H1 (cell line): Measurements from ENCODE around the gene ACAD11.

Experiments
- CHD1 ChIP-seq: IDR thresholded peaks from 2 replicates; pipeline ENCODE4 v1.6.1; 2012; ENCODE audit warnings: low read depth, low read length, improper control_type of control experiment
- CTCF ChIP-seq, 3 experiments: IDR thresholded peaks; 1 replicate in 2 of 3; 2 replicates in 1 of 3; pipeline versions ENCODE4 v1.5.1 to v1.6.1; 2011; ENCODE audit warnings: low read length in 3 of 3, mild to moderate bottlenecking in 3 of 3, inconsistent platforms in 2 of 3, low read depth in 1 of 3, moderate library complexity in 1 of 3; ENCODE audit not compliant: insufficient read depth in 1 of 3; ENCODE audit errors: control extremely low read depth in 1 of 3
- EGR1 ChIP-seq: IDR thresholded peaks from 2 replicates; pipeline ENCODE4 v1.6.1; 2011; ENCODE audit warnings: low read depth, low read length, borderline replicate concordance
- EP300 ChIP-seq, 2 experiments: IDR thresholded peaks; 1 replicate in 1 of 2; 2 replicates in 1 of 2; pipeline ENCODE4 v1.6.1; 2011 to 2012; ENCODE audit warnings: low read depth in 2 of 2, low read length in 2 of 2, mild to moderate bottlenecking in 2 of 2, borderline replicate concordance in 1 of 2, inconsistent platforms in 1 of 2, moderate library complexity in 1 of 2
- GABPA ChIP-seq: IDR thresholded peaks from 2 replicates; pipeline ENCODE4 v1.6.1; 2011; ENCODE audit warnings: mild to moderate bottlenecking, low read length, moderate library complexity, borderline replicate concordance; ENCODE audit not compliant: insufficient read depth
- POLR2A ChIP-seq, 2 experiments: IDR thresholded peaks; 1 replicate in 1 of 2; 2 replicates in 1 of 2; pipeline ENCODE4 v1.6.1; 2011; ENCODE audit warnings: low read depth in 2 of 2, low read length in 2 of 2, mild to moderate bottlenecking in 2 of 2; ENCODE audit errors: control extremely low read depth in 1 of 2
- POLR2AphosphoS5 ChIP-seq: IDR thresholded peaks from 2 replicates; pipeline ENCODE4 v1.6.1; 2011; ENCODE audit warnings: low read depth, low read length
- RAD21 ChIP-seq, 2 experiments: IDR thresholded peaks in 1 of 2; conservative IDR thresholded peaks in 1 of 2; 2 replicates each; pipeline ENCODE4 v1.6.1; 2011; ENCODE audit warnings: low read depth in 2 of 2, low read length in 2 of 2, improper control_type of control experiment in 1 of 2, inconsistent platforms in 1 of 2, mild to moderate bottlenecking in 1 of 2, moderate library complexity in 1 of 2
- RNF2 ChIP-seq: fragments of 200-900, 300-1000 bp; sonication (generic); IDR thresholded peaks from 2 replicates; pipeline ENCODE4 v1.7.1; 2016; ENCODE audit warnings: borderline replicate concordance, low read depth, mild to moderate bottlenecking, antibody characterized with exemption, low read length; ENCODE audit not compliant: poor library complexity, severe bottlenecking; ENCODE audit errors: missing control alignments
- SIN3A ChIP-seq, 2 experiments: IDR thresholded peaks in 1 of 2; conservative IDR thresholded peaks in 1 of 2; 2 replicates each; pipeline ENCODE4 v1.6.1; 2011 to 2012; ENCODE audit warnings: low read length in 2 of 2, improper control_type of control experiment in 1 of 2, low read depth in 1 of 2, mild to moderate bottlenecking in 1 of 2
- TCF12 ChIP-seq: IDR thresholded peaks from 2 replicates; pipeline ENCODE4 v1.6.1; 2011; ENCODE audit warnings: low read depth, mild to moderate bottlenecking, low read length
- ZNF274 ChIP-seq: IDR thresholded peaks from 2 replicates; pipeline ENCODE4 v1.7.0; 2012; ENCODE audit warnings: low read length, borderline replicate concordance; ENCODE audit errors: extremely low read depth

GRCh38 chr3:132660811-132661070, 1.1 kb upstream of the ACAD11 start:
- no peak for TF ChIP-seq TCF12
- no peak for TF ChIP-seq CTCF (IDR thresholded peaks at IDR 0.05; ENCODE audit: control extremely low read depth in 1 of 3, insufficient read depth in 1 of 3, low read depth in 1 of 3, low read length in 3 of 3)
- no peak for TF ChIP-seq EGR1
- TF ChIP-seq RAD21 (IDR thresholded peaks at IDR 0.05 in 1 of 2, conservative IDR thresholded peaks at IDR 0.05 in 1 of 2; ENCODE audit: low read depth in 2 of 2, low read length in 2 of 2), result no peak
- TF ChIP-seq ZNF274, result no peak
- TF ChIP-seq RNF2, result no peak
- no peak for TF ChIP-seq CHD1
- no peak for TF ChIP-seq POLR2AphosphoS5
- no peak for TF ChIP-seq POLR2A (IDR thresholded peaks at IDR 0.05; ENCODE audit: control extremely low read depth in 1 of 2, low read depth in 2 of 2, low read length in 2 of 2)
- no peak for TF ChIP-seq EP300 (IDR thresholded peaks at IDR 0.05; ENCODE audit: borderline replicate concordance in 1 of 2, low read depth in 2 of 2, low read length in 2 of 2)
- TF ChIP-seq SIN3A (conservative IDR thresholded peaks at IDR 0.05 in 1 of 2, IDR thresholded peaks at IDR 0.05 in 1 of 2; ENCODE audit: low read depth in 1 of 2, low read length in 2 of 2), result no peak
- no peak for TF ChIP-seq GABPA
